Myocyte (in vitro differentiated cells): ENCODE data around the gene MAP4K4. TPM values are rescaled to one million over a fixed set of nuclear protein-coding genes. Genes with fewer than 3 reads are reported as not detected.

ENCODE experiments used
- DNase-seq: peaks from one replicate; pipeline ENCODE4 v3.0.0-alpha.2; 2012; ENCODE audit warnings: low read depth
- total RNA-seq: library from RNA; depleted of rRNA; stranded (reverse); fragments of >200 nt; gene quantifications from 2 replicates; pipeline ENCODE4 v1.2.3, GENCODE V29; 2014

Gene MAP4K4
- total RNA-seq, 1 donor from 2014 or later, result 207 TPM

DNA sequence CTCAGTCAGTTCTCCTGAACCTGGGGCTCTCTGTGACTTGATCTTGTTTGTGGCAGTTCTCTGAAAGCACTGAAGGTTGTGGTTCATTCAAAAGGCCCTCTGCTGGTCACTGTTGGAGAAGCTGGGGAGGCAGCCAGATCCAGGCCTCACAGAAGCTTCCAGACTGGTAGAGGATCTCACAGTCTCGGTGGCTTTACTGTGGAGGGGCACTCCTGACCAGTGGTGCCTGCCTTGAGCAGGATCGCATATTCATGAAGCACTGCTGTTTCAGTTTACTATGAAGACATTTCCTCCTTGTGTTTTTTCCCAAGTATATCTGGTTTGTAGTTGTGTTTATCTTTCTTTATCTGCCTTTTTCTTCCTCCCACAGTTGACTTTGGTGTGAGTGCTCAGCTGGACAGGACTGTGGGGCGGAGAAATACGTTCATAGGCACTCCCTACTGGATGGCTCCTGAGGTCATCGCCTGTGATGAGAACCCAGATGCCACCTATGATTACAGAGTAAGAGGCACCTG lies 133.9 kb downstream of the MAP4K4 start:
- DNase-seq, result peak; percentile 84

DNA sequence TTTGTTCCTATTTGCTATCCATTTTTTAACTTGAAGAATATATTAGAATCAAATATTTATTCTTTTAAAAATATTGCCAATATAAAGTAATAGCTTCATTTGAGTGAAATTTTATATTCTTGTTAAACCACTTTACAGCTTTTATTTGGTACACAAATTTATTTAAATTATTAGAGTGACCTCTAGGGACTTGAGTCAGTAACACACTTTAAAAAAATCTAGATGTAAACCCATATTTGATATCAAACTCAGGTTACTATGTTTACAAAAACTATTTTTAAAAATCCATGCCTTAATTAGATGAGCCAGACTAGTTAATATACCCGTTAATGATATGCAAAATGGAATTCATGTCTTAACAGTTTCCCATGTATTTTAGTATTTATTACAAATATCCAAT lies 134.6 kb downstream of the MAP4K4 start:
- no peak for DNase-seq

DNA sequence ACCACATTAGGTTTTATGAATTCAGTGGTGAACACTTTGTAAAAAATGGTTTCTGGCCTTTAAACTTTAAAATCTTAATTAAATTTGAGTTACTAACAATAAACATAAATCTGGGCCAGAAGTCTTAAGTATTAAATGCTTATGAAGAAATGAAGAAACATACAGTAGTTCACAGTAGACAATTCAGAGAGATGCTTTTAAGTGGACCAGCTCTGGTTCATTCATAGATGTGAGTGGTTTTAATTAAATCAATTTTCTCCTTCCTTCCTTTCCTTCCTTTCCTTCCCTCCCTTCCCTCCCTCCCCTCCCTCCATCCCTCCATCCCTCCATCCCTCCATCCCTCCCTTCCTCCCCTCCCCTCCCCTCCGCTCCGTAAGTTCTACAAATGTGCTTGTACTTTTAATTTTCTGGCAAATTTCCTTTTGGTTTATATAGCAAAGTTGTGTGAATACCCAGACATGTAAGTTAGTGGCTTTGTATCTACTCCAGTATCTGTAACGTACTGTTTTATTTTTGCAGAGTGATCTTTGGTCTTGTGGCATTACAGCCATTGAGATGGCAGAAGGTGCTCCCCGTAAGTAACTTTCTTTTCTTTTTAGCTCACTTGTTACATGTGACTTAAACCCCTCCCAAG lies 136.5 kb downstream of the MAP4K4 start:
- DNase-seq, result no peak

DNA sequence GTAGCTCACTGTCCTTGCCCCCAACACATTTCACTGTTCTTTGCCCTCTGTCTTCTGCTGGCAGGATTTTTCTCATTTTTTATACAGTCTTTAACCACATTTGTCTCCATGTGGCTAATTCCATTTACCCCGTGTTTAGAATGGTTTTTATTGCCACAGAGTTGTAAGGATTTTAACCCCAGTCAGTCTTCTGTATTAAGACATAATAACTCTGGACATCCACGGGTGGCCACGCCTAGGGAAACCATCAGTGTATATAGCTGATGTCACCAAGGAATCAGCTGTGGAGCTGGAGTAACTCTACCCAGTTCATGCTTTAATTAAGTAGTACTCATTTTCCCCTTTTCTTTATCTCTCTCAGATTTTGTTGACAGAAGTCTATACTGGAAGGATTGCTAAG lies 139.8 kb downstream of the MAP4K4 start:
- DNase-seq, result no peak

DNA sequence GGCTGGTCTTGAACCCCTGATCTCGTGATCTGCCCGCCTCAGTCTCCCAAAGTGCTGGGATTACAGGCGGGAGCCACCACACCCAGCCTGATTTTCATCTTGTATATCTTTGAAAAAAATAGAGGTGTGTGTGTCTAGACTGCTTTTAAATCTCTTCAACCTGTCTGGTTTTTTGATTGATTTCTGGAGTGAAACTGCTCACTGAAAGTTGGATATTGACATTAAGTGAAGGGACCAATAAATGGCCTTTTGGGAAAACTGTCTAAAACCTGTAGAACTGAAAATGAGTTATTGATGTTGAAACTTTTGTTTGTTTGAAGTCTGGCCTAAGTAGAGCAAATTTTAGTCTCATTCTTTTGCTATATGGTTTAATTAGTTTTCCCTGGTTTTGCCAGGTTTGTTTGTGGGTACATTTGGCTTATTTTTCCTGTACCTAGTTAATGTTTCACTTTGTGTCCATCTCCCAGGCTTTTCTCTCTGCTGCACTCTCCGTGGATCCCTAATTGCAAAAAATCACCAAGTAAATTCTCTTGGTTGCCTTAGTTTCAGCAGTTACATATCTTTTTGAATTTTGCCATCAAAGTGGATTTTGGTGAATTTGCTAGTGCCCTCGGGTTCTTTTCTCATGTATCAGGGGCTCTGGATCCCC lies 144.3 kb downstream of the MAP4K4 start:
- DNase-seq, result no peak

DNA sequence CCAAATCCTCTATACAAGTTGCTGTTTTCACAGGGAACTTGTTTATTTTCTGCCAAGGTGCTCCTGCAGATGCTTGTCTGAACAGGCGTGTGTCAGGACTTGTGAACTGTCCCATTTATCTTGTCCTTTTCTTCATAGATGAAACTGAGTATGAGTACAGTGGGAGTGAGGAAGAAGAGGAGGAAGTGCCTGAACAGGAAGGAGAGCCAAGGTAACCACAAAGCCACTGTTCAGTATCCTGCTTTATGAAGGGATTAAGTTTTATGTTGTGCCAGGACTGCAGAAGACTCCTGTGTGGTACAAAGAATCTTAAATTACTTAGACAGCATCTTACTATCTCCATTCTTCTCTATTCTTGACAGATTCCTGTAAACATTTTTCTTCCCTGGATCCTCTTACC lies 145.0 kb downstream of the MAP4K4 start:
- no peak for DNase-seq

DNA sequence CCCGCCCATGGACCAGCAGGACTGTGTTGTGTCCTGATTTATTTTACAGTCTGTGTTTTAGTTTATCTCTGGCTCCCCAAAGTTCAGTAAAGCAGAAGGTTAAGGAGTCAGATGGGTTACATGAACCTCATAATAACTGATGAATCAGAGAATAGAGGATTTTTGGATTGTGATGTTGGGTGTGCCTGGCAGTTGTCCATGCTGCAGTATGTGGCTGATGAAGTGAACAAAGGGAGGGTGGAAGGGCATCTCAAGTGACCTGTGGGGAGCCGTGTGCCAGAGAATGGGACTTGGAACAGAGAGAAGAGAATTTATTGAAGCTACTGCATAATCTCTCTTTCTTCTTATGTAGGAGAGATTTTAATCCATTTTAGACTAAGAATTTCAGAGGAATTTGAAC lies 145.5 kb downstream of the MAP4K4 start:
- DNase-seq, result peak; percentile 76

DNA sequence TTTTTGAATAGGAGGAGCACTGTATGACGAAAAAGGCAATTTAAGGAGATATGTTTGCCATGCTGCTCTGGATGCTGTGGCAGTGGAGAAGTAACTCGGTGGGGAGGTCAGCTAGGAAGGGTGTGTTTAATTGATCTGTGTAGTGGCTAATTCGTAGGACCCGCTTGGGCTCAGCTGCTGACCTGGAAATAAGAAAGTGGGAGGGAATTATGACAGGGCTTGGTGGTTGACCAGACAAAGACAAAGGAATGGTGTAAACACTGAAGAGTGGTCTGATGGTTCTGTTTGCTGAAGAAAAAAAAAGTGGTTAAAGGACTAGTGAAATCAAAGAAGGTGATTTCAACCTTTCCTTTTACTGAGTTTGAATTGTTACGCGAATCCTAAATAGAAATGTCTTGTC lies 146.0 kb downstream of the MAP4K4 start:
- peak; percentile 63 for DNase-seq

DNA sequence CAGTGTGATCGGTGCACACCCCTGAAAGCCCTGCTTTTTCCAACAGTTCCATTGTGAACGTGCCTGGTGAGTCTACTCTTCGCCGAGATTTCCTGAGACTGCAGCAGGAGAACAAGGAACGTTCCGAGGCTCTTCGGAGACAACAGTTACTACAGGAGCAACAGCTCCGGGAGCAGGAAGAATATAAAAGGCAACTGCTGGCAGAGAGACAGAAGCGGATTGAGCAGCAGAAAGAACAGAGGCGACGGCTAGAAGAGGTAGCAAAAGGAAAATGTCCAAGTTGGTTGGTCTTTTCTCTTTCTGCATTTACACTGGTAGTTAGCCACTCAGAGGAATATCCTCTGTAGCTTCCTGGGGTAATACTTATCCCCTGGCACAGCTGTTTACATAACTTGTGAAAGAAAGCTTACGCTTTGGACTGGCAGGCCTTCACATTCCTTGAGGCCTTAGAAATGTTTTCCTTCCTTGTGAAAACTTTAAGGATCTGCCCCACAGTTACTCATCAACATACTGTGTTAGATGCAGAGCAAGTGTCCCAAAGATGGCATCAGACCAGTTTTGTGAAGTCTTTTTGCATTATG lies 146.6 kb downstream of the MAP4K4 start:
- DNase-seq, result peak; percentile 68

DNA sequence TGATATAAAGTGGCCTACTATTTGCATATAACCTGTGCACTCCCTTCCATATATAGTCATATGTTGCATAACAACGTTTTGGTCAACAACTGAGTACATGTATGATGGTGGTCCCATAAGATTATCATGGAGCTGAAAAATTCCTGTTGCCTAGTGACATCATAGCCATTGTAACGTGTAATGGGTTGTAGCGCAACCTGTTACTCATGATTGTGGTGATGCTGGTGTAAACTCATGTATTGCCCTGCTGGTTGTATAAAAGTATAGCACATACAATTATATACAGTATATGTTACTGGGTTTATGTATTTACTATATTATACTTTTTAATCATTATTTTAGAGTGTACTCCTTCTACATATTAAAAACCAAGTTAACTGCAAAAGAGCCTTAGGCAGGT lies 149.5 kb downstream of the MAP4K4 start:
- no peak for DNase-seq

DNA sequence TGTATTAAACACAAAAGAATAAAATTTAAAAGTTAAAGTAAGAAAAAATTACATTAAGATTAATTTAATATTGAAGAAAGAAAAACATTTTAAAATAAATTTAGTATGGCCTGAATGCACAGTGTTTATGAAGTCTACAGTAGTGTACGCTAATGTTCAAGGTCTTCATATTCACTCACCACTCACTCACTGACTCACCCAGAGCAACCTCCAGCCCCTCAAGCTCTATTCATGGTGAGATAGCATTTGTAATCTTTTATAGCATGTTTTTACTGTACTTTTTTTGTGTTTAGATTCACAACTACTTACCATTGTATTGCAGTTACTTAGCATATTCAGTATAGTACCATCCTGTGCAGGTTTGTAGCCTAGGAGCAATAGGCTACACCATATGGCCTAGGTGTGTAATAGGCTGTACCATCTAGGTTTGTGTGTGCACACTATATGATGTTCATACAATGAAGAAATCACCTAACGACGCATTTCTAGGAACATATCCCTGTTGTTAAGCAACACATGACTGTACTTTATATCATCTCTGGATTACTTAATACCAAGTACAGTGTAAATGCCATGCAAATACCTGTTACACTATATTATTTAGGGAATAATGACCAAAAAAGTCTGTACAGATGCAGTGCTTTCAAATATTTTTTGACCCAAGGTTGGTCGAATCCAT lies 150.3 kb downstream of the MAP4K4 start:
- no peak for DNase-seq

DNA sequence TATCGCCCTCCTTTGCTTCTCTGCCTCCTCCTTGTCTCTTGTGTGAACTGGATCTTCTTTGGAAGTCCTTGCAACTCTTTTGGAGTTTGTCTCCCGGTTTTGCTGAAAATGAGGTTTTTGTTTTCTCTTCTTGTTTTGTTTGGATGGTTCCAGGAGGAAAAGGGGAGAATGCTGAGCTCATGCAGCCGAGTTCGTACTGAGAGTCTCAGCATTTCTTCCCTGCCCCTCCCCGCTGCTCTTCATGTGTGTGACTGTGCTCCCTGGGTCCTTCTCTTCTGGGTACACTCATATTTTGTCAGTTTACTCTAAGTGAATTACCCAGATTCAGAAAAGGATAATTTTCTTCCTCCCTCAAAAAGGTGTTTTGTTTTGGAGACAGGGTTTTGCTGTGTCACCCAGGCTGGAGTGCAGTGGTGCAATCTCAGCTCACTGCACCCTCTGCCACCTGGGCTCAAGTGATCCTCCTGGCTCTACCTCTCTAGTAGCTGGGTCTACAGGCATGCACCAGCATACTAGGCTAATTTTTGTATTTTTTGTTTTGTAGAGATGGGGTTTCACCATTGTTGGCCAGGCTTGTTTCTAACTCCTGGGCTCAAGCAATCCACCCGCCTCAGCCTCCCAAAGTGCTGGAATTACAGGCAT lies 151.4 kb downstream of the MAP4K4 start:
- no peak for DNase-seq

DNA sequence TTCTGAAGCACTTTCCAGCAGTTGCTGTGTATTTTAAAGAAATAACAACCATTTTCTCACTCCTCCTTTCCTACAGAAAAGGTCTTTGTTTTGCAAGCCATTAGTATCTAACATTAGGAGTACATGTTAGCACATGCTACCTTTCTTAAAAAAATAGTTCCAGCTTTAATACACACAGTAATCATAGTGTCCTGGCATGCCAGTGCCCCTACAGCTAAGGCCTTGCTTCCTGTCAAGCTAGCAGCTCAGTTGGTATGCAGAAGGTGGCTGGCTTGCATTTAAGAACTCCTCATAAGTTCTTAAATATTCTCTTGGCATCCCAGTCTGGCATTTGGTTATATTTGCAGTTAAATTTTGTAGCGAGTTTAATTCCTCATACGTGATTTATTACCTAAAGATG lies 152.9 kb downstream of the MAP4K4 start:
- DNase-seq, result no peak

DNA sequence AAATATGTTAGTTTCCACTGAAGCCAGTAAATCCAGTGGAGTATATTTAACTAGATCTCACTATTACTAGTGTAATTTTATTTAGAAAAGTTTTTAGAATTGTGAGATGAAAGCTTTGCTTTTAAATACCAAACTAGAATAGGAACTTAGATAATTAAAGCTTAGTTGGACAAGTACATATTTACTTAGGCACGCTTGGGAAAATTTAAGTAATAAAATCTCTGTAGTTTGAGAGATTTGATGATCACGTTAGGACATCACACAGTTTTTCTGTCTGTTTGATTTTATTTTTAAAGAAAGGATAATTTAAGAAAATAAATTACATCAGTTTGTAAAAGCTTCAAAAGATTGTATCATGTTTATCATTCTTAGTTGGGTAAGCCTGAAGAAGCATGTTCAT lies 153.5 kb downstream of the MAP4K4 start:
- DNase-seq, result no peak

DNA sequence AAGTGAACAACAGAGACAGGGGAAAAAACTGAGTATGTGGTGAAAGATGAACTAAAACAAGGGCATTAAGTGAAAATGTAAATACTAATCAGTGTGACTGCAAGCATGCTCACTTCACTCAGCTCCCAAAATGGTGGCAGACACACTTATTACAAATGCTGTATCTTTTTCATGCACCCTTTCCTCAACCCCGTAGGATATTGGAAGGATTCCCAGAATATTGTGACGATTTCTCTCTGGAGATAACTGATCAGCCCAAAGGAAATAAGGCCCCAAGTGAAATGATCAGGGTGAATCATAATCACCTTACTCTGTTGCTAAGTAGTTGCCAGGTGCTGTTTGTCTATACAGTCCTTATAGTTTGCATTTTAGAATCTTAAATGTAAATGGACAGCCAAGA lies 155.3 kb downstream of the MAP4K4 start:
- DNase-seq, result no peak

DNA sequence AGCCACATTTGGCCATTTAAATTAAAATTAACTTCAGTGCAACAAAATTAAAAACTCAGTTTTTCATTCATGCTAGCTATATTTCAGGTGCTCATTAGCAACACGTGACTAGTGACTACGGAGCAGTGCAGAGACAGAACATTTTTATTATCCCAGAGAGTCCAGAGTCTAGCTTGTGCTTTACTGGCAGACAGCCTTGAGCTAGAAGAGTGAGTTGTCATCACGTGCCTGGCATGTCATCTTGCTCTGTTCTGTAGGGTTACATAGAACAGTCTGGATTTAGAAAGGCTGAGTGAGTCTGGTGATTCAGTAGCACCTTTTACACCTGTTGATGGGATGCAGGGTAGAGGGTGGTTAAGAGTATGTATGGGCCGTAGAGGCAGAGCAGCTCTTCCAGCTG lies 157.4 kb downstream of the MAP4K4 start:
- no peak for DNase-seq

DNA sequence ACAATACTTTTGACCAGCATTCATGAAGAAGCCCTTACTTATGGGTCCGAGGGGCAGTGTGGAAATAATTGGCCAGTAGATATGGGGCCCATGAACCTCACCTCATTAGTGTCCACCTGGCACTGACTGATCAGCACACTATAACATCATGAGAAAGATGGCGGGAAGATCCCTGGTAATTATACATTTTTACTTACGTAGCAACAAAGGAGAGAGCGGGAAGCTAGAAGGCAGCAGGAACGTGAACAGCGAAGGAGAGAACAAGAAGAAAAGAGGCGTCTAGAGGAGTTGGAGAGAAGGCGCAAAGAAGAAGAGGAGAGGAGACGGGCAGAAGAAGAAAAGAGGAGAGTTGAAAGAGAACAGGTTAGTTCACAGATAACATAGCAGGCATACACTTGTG lies 158.3 kb downstream of the MAP4K4 start:
- no peak for DNase-seq

DNA sequence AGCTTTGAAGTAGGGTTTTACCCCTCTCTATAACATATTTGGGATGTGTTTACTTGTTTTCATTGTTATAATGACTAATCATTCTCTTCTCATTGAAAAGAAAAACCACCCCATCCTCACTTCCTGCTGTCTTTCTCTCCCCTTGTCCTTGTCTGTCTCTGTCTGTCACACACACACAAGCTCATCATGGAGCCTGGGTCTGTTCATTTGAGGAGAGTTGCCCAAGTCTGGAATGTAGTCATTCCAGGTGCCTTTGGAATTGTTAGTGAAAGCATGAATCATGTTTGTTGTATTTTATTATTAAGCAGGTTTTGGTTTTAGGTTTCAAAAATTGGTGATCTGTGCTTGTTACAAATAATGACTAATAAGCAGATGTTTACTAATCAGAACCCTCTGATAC lies 160.7 kb downstream of the MAP4K4 start:
- no peak for DNase-seq

DNA sequence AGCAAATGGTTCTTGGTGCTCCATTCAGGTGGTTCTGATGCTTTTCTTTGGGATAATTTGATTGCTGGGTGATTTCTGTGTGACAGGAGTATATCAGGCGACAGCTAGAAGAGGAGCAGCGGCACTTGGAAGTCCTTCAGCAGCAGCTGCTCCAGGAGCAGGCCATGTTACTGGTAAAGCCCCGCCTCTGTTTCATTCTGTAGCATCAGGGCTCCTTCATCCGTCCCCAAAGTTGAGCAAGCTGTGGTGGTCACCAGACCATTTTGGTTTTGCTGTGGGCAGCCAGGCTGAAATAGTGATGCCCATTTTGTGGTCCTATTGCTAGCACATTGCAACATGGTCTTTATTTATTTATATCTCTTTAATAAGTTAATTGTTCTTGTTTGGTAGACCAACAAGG lies 161.4 kb downstream of the MAP4K4 start:
- peak; percentile 89 for DNase-seq

DNA sequence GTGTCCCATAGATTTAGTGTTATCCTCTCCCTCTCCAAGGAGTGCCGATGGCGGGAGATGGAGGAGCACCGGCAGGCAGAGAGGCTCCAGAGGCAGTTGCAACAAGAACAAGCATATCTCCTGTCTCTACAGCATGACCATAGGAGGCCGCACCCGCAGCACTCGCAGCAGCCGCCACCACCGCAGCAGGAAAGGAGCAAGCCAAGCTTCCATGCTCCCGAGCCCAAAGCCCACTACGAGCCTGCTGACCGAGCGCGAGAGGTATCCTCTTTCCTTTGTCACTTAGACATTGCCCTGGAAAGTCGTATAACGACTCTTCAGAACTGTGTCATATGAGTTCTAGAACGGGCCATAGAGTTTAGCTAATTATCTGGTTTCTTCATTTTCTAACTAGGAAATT lies 162.1 kb downstream of the MAP4K4 start:
- no peak for DNase-seq

DNA sequence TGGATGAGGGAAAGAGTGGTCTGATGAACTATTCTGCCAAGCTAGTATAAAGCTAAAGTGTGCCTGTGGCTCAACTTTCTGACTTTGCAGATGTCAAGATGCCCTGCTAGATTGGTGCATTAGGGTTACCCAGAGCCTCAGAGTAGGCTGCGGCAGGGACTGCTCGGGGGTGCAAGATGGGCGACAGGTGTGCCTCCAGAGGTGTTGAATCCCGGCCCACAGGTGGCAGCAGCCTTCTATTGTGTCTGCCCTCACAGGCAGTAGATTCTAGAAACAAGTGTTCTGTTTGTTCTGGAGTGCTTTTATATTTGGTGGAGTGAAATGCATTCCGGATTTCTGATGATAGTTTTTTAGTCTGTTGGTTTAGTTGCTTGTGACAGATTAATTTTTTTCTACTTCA lies 162.7 kb downstream of the MAP4K4 start:
- no peak for DNase-seq

DNA sequence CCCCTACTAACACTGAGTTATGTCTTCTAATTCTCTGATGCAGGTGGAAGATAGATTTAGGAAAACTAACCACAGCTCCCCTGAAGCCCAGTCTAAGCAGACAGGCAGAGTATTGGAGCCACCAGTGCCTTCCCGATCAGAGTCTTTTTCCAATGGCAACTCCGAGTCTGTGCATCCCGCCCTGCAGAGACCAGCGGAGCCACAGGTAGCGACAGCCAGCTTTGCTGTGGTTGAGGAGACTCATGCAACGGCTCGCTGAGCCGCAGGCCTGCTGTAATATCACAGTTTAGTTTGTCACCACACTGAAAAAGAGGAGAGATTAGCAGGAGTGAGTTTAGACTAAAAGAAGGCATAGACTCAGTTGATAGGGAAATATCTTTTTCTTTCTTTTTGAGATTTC lies 163.3 kb downstream of the MAP4K4 start:
- no peak for DNase-seq
